ENCODE results near the gene DVL1.

DNA sequence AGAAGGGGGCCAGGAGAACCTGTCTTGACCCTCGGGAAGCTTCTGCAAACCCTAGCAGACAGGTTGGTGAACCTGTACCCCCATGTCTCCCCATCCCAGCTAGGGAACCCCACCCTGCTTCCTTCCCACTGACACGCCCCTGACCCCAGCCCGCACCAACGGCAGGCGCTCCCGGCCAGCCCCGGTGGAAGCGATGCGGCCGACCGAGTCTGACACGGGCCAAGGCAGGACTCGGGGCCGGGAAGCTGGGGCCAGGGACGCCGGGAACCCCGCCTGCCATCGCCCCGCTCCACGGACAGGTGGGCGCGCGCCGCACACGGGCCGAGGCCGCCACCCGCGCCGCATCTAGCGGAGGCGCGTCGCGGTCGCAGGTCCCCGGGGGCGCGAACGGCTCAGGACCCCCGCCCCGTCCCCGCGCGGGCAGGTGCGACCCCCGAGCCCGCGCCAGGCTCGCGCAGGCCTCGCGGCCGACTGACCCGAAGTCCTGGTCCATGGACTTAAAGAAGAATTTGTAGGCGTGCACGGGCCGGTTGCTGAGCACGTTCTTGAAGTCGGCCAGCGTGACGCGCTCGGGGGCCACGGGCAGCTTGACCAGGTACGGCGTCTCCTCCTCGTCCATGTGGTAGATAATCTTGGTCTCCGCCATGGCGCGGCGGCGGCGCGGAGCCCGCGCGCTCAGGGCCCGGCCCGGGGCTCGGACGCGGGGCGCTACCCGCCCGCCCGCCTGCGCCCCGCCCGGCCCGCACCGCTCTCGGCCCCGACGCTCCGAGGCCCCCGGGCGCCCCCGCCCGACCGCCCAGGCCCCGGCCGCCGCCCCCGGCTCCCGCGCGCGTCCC is 580 bp downstream of the DVL1 start:
- TF ChIP-seq, protein P1, sequence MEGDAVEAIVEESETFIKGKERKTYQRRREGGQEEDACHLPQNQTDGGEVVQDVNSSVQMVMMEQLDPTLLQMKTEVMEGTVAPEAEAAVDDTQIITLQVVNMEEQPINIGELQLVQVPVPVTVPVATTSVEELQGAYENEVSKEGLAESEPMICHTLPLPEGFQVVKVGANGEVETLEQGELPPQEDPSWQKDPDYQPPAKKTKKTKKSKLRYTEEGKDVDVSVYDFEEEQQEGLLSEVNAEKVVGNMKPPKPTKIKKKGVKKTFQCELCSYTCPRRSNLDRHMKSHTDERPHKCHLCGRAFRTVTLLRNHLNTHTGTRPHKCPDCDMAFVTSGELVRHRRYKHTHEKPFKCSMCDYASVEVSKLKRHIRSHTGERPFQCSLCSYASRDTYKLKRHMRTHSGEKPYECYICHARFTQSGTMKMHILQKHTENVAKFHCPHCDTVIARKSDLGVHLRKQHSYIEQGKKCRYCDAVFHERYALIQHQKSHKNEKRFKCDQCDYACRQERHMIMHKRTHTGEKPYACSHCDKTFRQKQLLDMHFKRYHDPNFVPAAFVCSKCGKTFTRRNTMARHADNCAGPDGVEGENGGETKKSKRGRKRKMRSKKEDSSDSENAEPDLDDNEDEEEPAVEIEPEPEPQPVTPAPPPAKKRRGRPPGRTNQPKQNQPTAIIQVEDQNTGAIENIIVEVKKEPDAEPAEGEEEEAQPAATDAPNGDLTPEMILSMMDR (IDR thresholded peaks at IDR 0.05) = no peak
- TF ChIP-seq EP300 (IDR thresholded peaks at IDR 0.05) (no peak), POLR2A (IDR thresholded peaks at IDR 0.05) (no peak)
